Non-pigmented ciliary epithelial cell (primary cell): Measurements from ENCODE around the gene PRKAR1B.

Source experiments
- DNase-seq: peaks from one replicate; pipeline ENCODE4 v3.0.0-alpha.2; 2010; ENCODE audit warnings: low read depth

The PRKAR1B gene

GRCh38 chr7:601595-602340 lies 125.3 kb downstream of the PRKAR1B start:
- DNase-seq = no peak

- no peak for DNase-seq
Observed at GRCh38 chr7:601036-601594, 126.0 kb downstream of the PRKAR1B start.

DNA sequence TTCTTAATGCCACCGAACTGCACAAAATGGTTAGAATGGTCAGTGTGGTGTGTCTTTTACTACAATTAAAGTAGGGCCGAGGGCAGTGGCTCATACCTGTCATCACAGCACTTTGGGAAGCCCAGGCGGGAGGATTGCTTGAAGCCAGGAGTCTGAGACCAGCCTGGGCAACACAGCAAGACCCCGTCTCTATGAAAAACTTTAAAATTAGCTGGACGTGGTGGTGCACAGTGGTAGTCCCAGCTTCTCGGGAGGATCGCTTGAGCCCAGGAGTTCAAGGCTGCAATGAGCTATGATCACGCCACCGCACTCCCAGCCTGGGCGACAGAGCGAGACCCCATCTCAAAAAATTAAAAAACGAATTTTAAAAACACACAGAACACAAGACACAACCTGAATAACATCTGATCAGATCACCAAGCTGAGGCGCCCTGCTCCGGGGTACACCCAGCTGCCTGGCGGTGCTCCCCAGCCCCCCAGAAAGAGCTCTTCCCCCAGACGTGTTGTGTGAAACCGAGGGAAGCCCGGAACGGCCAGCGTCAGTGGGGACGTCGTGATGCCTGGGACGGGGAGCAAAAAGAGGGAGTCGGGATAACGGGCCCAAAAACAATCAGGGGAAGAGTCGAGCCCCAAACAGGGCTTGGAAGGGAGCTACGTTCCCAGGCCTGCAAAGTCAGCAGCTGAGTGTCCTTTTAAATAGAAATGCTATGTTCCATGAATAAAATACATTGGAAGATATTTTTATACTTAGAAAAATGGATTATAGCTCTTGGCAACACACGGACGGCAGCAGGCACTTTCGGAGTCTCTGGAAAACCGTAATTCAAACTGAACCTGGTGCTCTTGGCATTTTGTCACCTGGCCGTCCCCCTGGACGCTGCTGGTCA lies 126.7 kb downstream of the PRKAR1B start:
- DNase-seq = no peak

DNA sequence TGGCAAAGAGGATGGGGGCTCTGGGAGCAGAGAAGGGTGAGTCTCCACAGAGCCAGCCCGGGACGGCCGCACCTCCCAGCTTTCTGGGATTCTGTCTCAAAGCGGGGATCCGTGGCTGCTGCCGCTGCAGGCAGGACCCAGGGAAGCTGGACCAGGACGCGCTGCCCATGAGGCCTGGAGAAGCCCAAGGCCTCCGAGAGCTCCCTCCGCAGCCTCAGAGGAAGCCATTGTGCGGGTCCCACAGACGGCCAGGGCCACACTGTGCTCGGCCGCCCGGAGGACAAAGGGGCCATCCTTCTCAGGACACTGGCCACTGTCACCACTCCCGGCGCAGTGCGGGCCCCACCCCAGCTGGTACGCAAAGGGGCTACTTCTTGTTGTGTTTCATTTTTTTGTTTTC lies 128.2 kb downstream of the PRKAR1B start:
- DNase-seq = no peak

DNA sequence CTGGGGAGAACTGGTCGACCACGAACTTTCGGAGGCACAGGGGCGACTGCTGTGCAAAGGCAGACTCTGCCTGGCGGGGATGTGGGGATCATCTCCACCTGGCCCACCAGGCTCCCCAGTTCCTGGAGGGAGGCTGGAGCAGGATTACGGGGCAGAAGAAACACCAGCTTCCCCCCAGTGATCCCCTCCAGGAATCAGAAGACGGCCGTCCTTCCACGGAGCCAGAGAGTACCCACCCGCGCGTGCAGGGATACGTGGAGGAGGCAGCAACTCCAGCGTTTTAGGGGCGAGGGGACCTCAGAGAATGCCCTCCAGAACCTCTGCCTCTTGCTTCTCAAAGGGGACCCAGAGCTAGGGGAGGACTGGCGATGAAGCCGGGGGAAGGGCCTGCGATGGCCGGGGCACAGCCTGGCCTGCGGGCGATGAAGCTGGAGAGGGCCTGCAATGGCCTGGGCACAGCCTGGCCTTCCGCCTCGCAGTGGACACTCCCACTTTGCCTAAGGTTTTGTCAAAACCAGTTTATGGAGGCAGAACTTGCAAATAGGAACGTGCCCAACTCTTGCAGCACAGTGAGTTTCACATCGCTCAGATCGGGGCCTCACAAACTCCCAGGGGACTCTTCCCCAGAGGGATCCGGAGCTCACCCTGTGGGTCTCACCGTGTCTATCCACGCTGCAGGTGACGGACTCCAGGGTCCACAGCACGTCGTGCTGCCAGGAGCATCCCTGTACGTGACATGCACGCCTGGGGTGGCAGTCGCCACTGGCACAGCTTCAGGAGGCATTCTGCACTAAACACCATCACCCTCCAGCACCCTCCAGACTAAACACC lies 129.5 kb downstream of the PRKAR1B start:
- DNase-seq = no peak

DNA sequence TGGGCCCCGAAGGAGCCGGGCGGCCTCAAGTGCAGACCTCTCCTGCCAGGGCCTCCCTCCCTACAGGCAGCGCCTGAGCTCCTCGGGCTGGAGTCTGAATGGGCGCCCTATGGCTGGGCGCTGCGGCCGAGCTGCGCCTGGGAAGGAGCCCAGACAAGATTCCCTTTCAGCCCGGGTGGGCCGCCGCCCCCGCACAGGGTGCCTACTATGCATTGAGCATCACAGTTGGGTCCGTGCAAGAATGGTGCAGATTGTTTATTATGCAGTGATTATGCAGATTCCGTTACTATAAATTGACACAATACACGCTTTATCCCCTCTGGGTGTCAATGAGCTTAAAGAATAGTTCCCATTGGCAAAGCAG lies 130.3 kb downstream of the PRKAR1B start:
- DNase-seq = no peak

GRCh38 chr7:596071-596818 lies 130.8 kb downstream of the PRKAR1B start:
- DNase-seq = no peak

- DNase-seq = no peak
Observed at GRCh38 chr7:595621-596010, 131.5 kb downstream of the PRKAR1B start.

DNA sequence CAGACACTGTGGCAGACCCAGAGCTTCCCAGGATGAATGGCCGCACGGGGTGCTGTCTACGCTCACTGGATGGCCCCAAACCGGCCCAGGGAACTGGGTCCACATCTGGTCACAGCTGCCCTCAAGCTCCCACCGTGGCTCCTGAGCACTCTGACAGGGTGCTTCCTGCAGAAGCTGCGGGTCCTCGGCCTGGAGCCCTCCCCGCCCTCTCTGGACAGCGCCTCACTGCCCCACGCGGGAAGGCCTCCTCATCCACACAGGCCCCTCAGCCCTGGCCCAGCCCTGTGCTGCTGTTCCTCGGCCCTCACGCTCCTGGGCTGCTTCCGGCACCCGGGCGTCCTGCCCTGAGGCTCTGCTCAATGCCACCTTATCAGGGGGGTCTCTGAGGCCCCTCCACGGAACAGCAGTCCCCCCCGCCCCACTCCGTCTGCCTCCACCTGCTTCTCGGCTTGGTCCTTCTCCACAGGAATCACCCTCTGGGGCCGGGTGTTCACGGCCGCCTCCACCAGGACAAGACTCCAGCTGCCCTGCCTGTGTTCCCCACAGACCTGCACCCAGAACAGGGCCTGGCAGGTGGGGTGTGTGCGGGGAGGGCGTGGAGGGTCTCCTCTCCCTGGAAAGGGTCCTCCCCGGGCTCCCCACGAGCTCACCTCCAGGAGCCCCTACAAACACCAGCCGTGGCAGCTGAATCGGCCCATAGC lies 132.0 kb downstream of the PRKAR1B start:
- no peak for DNase-seq

DNA sequence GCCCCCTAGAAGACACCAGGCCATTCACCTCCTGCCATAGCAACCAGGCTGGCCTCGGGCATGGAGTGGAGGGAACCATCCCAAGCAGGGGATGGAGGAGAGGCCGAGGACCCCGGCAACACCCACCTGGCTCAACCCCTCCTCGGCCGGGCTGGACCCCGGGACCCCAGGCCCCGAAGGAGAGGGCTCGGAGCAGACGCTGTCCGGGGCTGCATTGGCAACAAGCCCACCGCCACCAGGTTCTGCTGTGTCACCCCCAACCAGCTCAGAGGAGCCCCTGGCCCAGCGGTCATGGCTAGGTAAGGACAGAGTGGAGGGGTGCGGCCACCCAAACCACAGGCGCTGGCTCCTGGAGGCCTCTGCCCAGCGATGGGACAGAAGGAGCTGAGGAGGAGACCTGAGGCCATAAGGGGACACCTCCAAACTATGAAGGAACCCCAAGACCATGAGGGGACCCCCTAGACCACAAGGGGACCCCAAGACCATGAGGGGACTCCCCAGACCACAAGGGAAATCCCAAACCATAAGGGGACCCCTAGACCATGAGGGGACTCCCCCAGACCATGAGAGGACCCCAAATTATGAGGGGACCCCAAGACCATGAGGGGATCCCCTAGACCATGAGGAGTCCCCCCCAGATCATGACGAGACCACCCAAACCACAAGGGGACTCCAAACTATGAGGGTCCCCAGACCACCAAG lies 132.7 kb downstream of the PRKAR1B start:
- no peak for DNase-seq

DNA sequence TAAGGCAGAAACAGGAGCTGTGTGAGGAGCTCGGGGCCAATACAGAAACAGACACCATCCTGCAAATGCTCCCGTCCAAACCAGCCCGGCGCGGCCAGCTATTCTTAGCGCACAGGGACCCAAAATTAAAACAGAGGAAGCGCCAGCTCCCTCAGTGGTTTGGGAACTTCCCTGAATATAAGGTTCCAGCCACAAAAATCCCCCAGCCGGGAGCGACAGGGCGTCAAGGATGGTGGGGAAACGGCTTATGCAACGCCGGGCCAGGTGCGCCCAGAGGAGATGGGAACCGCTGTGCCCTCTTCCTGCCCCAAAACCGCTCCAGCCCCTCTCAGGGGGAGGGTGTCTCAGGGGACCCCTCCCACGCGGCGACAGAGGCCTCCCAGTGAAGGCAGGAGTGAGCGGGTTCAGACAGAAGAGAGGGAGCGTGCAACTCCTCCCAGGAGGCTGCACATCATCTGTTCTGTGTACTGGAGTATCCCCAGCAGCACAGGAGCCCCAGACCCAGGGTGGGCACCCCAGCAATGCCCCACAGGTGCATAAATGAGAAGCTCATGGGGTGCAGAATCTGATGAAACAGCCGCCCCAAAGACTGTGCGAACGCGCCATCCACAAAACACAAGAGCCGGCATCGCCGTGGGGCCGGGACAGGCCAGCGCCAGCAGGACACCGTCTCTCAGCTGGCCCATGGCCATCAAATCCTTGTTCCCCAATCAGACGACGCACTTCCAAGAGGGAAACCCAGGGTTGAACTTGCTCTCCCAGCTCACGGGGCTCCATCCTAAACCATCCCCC lies 133.6 kb downstream of the PRKAR1B start:
- DNase-seq = no peak

DNA sequence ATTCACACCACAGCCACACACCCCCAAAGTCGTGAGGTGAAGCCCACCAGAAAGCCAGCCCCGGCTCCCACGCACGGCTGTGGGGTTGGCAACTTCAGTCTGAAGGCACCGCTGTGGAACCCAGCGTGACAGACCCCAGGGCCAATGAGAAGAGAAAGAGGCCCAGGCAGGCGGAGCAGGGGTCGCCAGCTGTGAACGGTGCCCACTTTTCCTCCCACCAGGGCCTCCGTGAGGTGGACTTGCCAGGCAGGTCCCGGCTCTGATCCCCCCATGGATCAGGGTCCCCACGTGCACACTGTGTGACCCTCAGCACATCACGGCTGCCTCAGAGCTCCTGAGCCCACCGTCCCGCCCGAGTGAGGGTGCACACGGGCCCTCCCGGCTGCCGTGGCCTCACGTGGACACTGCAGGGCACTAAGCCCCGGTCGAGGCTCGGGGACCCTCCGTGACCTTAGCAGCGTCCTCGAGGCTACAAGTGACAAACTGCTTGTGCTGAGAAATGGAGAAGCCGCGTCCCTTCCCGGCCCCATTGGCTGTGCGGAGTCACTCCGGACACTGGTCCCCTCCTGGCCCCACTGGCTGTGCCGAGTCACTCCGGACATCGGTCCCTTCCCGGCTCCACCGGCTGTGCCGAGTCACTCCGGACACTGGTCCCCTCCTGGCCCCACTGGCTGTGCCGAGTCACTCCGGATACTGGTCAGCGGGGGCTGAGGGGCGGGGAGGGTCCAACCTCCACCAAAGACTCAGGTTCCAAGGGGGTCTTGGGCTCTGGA lies 135.0 kb downstream of the PRKAR1B start:
- no peak for DNase-seq

DNA sequence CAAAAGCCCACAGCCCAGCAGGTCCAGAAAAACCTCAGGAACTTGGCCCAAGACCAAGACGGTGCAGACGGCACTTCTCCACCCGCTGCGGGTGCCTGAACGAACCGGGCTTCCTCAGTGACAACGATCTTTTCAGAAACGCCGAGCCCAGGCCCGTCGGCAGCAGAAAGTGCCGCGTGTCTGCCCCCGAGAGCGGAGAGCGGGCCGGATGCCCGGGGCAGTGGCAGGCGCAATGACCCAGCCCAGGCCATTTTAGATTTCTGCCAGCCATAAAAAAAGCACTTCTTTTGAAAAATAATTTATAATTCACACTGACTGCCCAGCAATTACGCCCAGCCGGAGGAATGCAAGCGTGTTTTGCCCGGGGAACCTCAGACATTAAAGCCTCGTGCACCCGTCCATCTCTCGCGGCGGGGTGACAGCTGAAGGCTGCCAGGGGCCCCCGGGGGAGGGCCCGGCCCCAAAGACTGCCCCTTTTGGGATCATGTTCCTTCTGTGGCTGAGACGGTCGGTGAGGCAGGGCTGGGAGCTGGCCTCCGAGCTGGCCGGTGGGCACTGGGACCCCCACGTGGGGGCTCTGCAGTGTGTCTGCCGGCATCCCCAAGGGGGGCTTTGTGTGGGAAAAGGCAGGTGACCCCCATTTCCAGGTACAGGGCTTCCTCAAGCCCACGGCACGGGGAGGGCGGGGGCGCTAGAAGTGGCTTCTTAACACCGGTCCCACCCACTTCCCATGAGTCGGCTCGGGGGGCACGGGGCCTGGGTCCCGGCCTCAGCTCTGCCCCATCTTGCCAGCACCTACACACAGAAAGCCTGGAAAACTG lies 136.1 kb downstream of the PRKAR1B start:
- DNase-seq = no peak

- DNase-seq = no peak
Observed at GRCh38 chr7:589781-590575, 137.1 kb downstream of the PRKAR1B start.

DNA sequence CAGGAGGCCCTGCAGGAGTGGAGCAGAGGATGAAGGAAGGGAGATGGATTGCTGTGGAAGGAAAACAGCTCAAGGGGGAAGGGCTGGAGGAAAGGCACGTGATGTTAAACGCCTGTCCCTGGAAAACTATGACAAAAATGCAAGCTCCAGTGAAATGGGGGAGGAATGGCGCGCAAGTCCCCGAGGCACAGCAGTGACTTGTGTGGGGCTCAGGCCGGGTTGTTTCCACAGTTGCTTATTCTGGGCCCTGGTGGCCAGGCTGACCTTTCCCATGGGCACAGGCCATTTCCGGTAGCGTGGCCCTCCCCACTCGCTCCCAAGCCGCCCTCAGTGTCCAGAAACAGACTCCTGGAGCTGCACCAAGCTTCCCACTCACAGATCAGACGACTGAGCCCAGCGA lies 139.3 kb downstream of the PRKAR1B start:
- no peak for DNase-seq

DNA sequence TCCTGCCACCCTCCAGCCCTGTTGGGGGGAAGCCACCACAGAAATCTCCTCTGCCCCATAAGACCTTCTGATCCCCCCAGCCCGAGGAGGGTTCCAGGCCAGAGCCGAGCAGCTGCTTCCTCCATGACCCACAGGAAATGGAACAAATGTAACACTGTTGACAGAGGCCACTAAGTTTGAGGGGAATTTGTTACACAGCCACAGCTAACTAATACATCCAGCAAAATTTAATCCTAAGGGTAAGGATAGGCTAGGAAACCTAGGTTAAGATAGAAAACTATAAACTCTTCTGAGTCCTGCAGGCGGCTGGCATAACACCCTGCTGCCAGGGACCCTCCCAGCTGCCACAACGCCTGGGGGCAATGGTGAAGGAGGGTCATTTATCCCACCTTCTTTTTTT lies 140.6 kb downstream of the PRKAR1B start:
- DNase-seq = no peak

DNA sequence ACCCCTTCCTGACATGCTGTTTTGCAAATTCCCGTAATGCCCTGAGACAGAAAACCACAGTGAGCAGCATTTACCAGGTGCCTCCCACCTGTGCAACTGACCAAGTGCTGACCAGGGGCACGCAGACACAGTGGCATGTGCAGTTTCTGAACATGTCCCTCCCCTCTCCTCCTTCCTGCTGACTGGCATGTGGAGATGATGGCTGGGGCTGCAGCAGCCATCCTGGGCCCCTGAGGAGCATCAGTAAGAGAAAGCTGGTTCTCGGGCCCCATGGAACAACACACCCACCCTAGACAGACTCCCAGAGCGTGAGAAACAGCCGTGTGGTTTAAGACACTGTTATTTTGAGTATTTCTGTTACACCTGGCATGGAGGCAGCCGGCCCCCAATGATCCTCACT lies 141.2 kb downstream of the PRKAR1B start:
- DNase-seq = no peak
